HCEC 1CT (cell line): ENCODE measurements around the gene PPP1R17.

Experiments used
- DNase-seq: peaks from one replicate; pipeline ENCODE4 v3.0.0-alpha.2; 2017

PPP1R17 gene

GRCh38 chr7:31702354-31702753 lies 15.3 kb downstream of the PPP1R17 start:
- no peak for DNase-seq

GRCh38 chr7:31705377-31705776 lies 18.4 kb downstream of the PPP1R17 start:
- no peak for DNase-seq

GRCh38 chr7:31707089-31707488 lies 20.1 kb downstream of the PPP1R17 start:
- DNase-seq = no peak

- no peak for DNase-seq
Observed at GRCh38 chr7:31710171-31710570, 23.2 kb downstream of the PPP1R17 start.

GRCh38 chr7:31716355-31716754 lies 29.3 kb downstream of the PPP1R17 start:
- DNase-seq = no peak

GRCh38 chr7:31720366-31720765 lies 33.4 kb downstream of the PPP1R17 start:
- no peak for DNase-seq

GRCh38 chr7:31724696-31725095 lies 37.7 kb downstream of the PPP1R17 start:
- DNase-seq = no peak

- peak; percentile 3 for DNase-seq
Observed at GRCh38 chr7:31729195-31729804, 42.3 kb downstream of the PPP1R17 start.

GRCh38 chr7:31734456-31734855 lies 47.4 kb downstream of the PPP1R17 start:
- no peak for DNase-seq

- DNase-seq = peak; percentile 41
Observed at GRCh38 chr7:31735991-31736982, 49.3 kb downstream of the PPP1R17 start.

GRCh38 chr7:31741852-31742251 lies 54.8 kb downstream of the PPP1R17 start:
- no peak for DNase-seq

GRCh38 chr7:31744294-31744874 lies 57.4 kb downstream of the PPP1R17 start:
- DNase-seq = peak; percentile 56

GRCh38 chr7:31747553-31747952 lies 60.5 kb downstream of the PPP1R17 start:
- DNase-seq = no peak

GRCh38 chr7:31748084-31748483 lies 61.1 kb downstream of the PPP1R17 start:
- DNase-seq = no peak

- DNase-seq = no peak
Observed at GRCh38 chr7:31751726-31752125, 64.7 kb downstream of the PPP1R17 start.
